Measurements from ENCODE around the gene PPEF1. TPM values are rescaled to one million over a fixed set of nuclear protein-coding genes. Genes with fewer than 3 reads are reported as not detected.

The PPEF1 gene
- total RNA-seq, 4 donors from 2014 or later, result not detected

- in situ Hi-C loops (cut with MboI; ENCODE audit: low pct_ligation_motif_present in 1 of 4, low pct_unique_long_range_greater_than_20kb in 1 of 4, low sequenced_read_pairs in 3 of 4), result no loop called here
- WGBS, 2 donors (ENCODE audit: low coverage in 1 of 2), result 40 to 46% methylated on average over 1 to 12 of the region's 12 CpGs
- DNase-seq, result no peak
Measured at GRCh38 chrX:18702362-18703195, 4.9 kb upstream of the PPEF1 start.

GRCh38 chrX:18709833-18710232, 2.4 kb downstream of the PPEF1 start:
- TF ChIP-seq EP300 (IDR thresholded peaks at IDR 0.05; ENCODE audit: low read depth) (no peak), POLR2A (IDR thresholded peaks at IDR 0.05) (no peak), CTCF (IDR thresholded peaks at IDR 0.05) (no peak), POLR2AphosphoS5 (IDR thresholded peaks at IDR 0.05) (no peak)
- H3K27me3 ChIP-seq, result no peaks in the 10 kb centered on the region
- H3K4me3 ChIP-seq, result no peak overlapping the region
- no peak overlapping the region for H3K27ac ChIP-seq
- intact Hi-C loops (cut with DNase I; ENCODE audit: low total_unique reads), result no loop called here
- WGBS, 2 donors (ENCODE audit: low coverage in 1 of 2), result 93% methylated on average over 3 of the region's 3 CpGs; no CpG with 5 or more reads in 1 of the 2 donors
- in situ Hi-C loops (cut with MboI; ENCODE audit: low pct_ligation_motif_present in 1 of 4, low pct_unique_long_range_greater_than_20kb in 1 of 4, low sequenced_read_pairs in 3 of 4), result no loop called here
- H3K9me3 ChIP-seq, result no peaks in the 10 kb centered on the region
- no peak for DNase-seq
- no peaks in the 10 kb centered on the region for H3K36me3 ChIP-seq
- no peaks in the 10 kb centered on the region for H3K4me1 ChIP-seq

More at GRCh38 chrX:18702362-18703195, 4.9 kb upstream of the PPEF1 start:
- Histone ChIP-seq H3K36me3 (no peaks in the 10 kb centered on the region), H3K4me1 (no peaks in the 10 kb centered on the region), H3K27me3 (no peaks in the 10 kb centered on the region), H3K9me3 (no peaks in the 10 kb centered on the region), H3K27ac (no peak overlapping the region), H3K4me3 (no peak overlapping the region)
- intact Hi-C loops (cut with DNase I; ENCODE audit: low total_unique reads), result no loop called here
- TF ChIP-seq EP300 (IDR thresholded peaks at IDR 0.05; ENCODE audit: low read depth) (no peak), CTCF (IDR thresholded peaks at IDR 0.05) (no peak), POLR2A (IDR thresholded peaks at IDR 0.05) (no peak), POLR2AphosphoS5 (IDR thresholded peaks at IDR 0.05) (no peak)

GRCh38 chrX:18714910-18715309, 7.5 kb downstream of the PPEF1 start:
- no peaks in the 10 kb centered on the region for H3K9me3 ChIP-seq
- intact Hi-C loops (cut with DNase I; ENCODE audit: low total_unique reads), result no loop called here
- no peaks in the 10 kb centered on the region for H3K36me3 ChIP-seq
- WGBS, 2 donors (ENCODE audit: low coverage in 1 of 2), result 89% methylated on average over 9 of the region's 9 CpGs; no CpG with 5 or more reads in 1 of the 2 donors
- no peak for DNase-seq
- TF ChIP-seq CTCF (IDR thresholded peaks at IDR 0.05) (no peak), POLR2AphosphoS5 (IDR thresholded peaks at IDR 0.05) (no peak), POLR2A (IDR thresholded peaks at IDR 0.05) (no peak), EP300 (IDR thresholded peaks at IDR 0.05; ENCODE audit: low read depth) (no peak)
- no peak overlapping the region for H3K27ac ChIP-seq
- no peaks in the 10 kb centered on the region for H3K27me3 ChIP-seq
- in situ Hi-C loops (cut with MboI; ENCODE audit: low pct_ligation_motif_present in 1 of 4, low pct_unique_long_range_greater_than_20kb in 1 of 4, low sequenced_read_pairs in 3 of 4), result no loop called here
- H3K4me3 ChIP-seq, result no peak overlapping the region
- no peaks in the 10 kb centered on the region for H3K4me1 ChIP-seq

GRCh38 chrX:18719852-18720251, 12.4 kb downstream of the PPEF1 start:
- no peak for DNase-seq
- no peaks in the 10 kb centered on the region for H3K36me3 ChIP-seq
- no peak overlapping the region for H3K4me3 ChIP-seq
- TF ChIP-seq CTCF (IDR thresholded peaks at IDR 0.05), result no peak
- TF ChIP-seq EP300 (IDR thresholded peaks at IDR 0.05; ENCODE audit: low read depth), result no peak
- TF ChIP-seq POLR2A (IDR thresholded peaks at IDR 0.05), result no peak
- TF ChIP-seq POLR2AphosphoS5 (IDR thresholded peaks at IDR 0.05), result no peak
- H3K27me3 ChIP-seq, result no peaks in the 10 kb centered on the region
- in situ Hi-C loops (cut with MboI; ENCODE audit: low pct_ligation_motif_present in 1 of 4, low pct_unique_long_range_greater_than_20kb in 1 of 4, low sequenced_read_pairs in 3 of 4), result no loop called here
- intact Hi-C loops (cut with DNase I; ENCODE audit: low total_unique reads), result no loop called here
- no peaks in the 10 kb centered on the region for H3K9me3 ChIP-seq
- H3K27ac ChIP-seq, result no peak overlapping the region
- 60 to 64% methylated on average over 2 to 4 of the region's 4 CpGs for WGBS, 2 donors (ENCODE audit: low coverage in 1 of 2)
- no peaks in the 10 kb centered on the region for H3K4me1 ChIP-seq
